Vagina (tissue), 2 donors: ENCODE data around the gene CYP4F12. TPM values are rescaled to one million over a fixed set of nuclear protein-coding genes. Genes with fewer than 3 reads are reported as not detected.

Experiments
- DNase-seq, 2 donors: peaks; one replicate each; pipeline ENCODE4 v3.0.0-alpha.2; 2017; ENCODE audit errors: extremely low spot score in 2 of 2
- H3K27ac ChIP-seq: fragments of 200-600 bp; sonication (generic); one replicate; pipeline ENCODE4 v1.5.1; 2019
- H3K27me3 ChIP-seq: fragments of 200-600 bp; sonication (generic); one replicate; pipeline ENCODE4 v1.5.1; 2019
- H3K36me3 ChIP-seq, 2 donors: fragments of 200-600 bp; sonication (generic); one replicate each; pipeline ENCODE4 v1.5.1; 2017 to 2019
- H3K4me1 ChIP-seq: fragments of 200-600 bp; sonication (generic); one replicate; pipeline ENCODE4 v1.5.1; 2019
- H3K4me3 ChIP-seq, 2 donors: fragments of 200-600 bp; sonication (generic); 1 replicate in 1 of 2; 2 replicates in 1 of 2; pipeline ENCODE4 v1.5.1; 2016 to 2019
- H3K9me3 ChIP-seq: fragments of 200-600 bp; sonication (generic); one replicate; pipeline ENCODE4 v1.5.1; 2019
- POLR2A ChIP-seq, 2 donors: fragments of 450-650 bp; IDR thresholded peaks; one replicate each; pipeline ENCODE4 v1.6.1; 2017; ENCODE audit warnings: antibody characterized with exemption in 2 of 2, mild to moderate bottlenecking in 2 of 2, moderate library complexity in 2 of 2
- POLR2AphosphoS5 ChIP-seq, 2 donors: sonication (generic); formaldehyde crosslinking; IDR thresholded peaks; one replicate each; pipeline ENCODE4 v1.9.0; 2017; ENCODE audit warnings: antibody characterized with exemption in 2 of 2, mild to moderate bottlenecking in 2 of 2, low read depth in 1 of 2; ENCODE audit not compliant: insufficient read depth in 1 of 2
- intact Hi-C: fragments of 100-400 bp; cut with DNase I; formaldehyde crosslinking; loops from one replicate; pipeline ENCODE4 v1.15.1; 2023
- total RNA-seq: library from RNA; depleted of rRNA; stranded (reverse); fragments of >200 nt; gene quantifications from one replicate; pipeline ENCODE4 v1.2.3, GENCODE V29; 2016
- TF ChIP-seq, protein P1 (sequence below), 3 experiments: fragments of 450-650 bp in 2 of 3; fragments of 200-600 bp in 1 of 3; sonication (generic) in 1 of 3; IDR thresholded peaks; one replicate each; pipeline ENCODE4 v1.5.1; 2017 to 2019; ENCODE audit warnings: antibody characterized with exemption in 3 of 3, mild to moderate bottlenecking in 2 of 3, moderate library complexity in 2 of 3

Gene CYP4F12
- total RNA-seq, 1 donor from 2014 or later, result 76.1 TPM

DNA sequence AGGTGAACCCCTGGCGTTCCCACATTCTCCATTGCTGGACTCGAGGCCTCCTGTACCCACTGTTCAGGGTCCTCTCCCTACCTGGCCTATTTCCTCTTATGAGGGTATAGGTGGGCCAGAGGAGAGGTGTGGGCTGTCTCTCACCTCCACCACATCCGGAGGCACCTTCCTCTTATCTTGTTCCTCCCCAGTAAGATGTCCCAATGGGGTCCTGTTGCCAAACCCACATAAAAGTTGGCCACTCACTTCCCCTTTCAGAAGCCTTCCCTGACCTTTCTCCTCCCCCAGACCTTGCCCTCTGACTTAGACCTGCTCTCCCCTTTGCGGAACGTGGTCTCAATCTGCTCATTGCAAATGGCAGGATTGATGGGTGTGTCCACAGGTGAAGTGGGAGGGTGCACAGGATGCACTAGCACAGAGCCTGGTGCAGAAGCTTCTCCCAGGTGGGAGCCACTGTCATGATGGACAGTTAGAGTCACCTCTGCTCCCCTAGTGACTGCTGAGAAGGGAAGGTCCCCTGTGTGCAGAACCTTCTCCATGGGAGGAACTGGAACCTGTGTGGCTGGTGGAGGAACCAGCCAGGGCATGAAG is 30.9 kb upstream of the CYP4F12 start:
- Histone ChIP-seq H3K4me3 (no peak overlapping the region), H3K4me1 (peaks cover 16% of the 10 kb centered on the region), H3K27me3 (no peaks in the 10 kb centered on the region), H3K9me3 (no peaks in the 10 kb centered on the region), H3K27ac (peak overlapping the region; percentile 37), H3K36me3 (no peaks in the 10 kb centered on the region)
- intact Hi-C loops, result no loop called here
- TF ChIP-seq POLR2AphosphoS5 (IDR thresholded peaks at IDR 0.05; ENCODE audit: insufficient read depth in 1 of 2, low read depth in 1 of 2), result no peak
- peak in 1 of 2 donors; percentile 67 for DNase-seq

DNA sequence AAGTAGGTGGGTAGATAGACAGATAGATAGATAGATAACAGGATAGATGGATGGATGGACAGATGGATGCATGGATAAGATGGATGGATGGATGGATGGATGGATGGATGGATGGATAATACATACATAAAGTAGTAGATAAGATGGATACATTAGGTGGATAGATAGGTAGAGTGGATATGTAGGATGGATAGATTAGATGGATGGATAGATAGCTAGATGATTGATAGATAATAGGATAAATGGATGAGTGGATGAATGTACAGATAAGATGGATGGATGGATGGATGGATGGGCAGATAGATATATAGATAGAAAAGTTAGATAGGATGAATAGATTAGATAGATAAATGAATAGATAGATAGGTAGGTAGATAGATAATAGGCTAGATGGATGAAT is 30.1 kb upstream of the CYP4F12 start:
- H3K4me1 ChIP-seq, result peaks cover 16% of the 10 kb centered on the region
- intact Hi-C loops, result no loop called here
- TF ChIP-seq POLR2AphosphoS5 (IDR thresholded peaks at IDR 0.05; ENCODE audit: insufficient read depth in 1 of 2, low read depth in 1 of 2), result no peak
- TF ChIP-seq POLR2A (IDR thresholded peaks at IDR 0.05), result no peak
- TF ChIP-seq, protein P1, sequence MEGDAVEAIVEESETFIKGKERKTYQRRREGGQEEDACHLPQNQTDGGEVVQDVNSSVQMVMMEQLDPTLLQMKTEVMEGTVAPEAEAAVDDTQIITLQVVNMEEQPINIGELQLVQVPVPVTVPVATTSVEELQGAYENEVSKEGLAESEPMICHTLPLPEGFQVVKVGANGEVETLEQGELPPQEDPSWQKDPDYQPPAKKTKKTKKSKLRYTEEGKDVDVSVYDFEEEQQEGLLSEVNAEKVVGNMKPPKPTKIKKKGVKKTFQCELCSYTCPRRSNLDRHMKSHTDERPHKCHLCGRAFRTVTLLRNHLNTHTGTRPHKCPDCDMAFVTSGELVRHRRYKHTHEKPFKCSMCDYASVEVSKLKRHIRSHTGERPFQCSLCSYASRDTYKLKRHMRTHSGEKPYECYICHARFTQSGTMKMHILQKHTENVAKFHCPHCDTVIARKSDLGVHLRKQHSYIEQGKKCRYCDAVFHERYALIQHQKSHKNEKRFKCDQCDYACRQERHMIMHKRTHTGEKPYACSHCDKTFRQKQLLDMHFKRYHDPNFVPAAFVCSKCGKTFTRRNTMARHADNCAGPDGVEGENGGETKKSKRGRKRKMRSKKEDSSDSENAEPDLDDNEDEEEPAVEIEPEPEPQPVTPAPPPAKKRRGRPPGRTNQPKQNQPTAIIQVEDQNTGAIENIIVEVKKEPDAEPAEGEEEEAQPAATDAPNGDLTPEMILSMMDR (IDR thresholded peaks at IDR 0.05), result no peak

DNA sequence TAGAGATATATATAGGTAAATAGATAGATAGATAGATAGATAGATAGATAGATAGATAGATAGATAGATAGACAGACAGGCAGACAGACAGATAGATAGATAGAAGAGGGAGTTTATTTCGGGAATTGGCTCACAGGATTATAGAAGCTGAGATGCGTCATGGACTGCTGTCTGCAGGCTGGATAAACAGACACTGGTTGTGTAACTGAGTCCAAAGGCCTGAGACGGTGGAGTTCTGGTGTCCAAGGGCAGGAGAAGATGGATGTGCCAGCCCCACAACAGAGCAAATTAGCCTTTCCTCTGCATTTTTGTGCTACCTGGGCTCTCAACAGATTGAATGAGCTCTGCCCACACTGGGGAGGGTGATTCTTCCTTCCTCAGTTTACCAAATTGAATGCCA is 29.5 kb upstream of the CYP4F12 start:
- no peak overlapping the region for H3K27ac ChIP-seq
- no peak overlapping the region for H3K4me3 ChIP-seq
- TF ChIP-seq, protein P1 (IDR thresholded peaks at IDR 0.05), result no peak
- no peak for TF ChIP-seq POLR2AphosphoS5 (IDR thresholded peaks at IDR 0.05; ENCODE audit: insufficient read depth in 1 of 2, low read depth in 1 of 2)
- TF ChIP-seq POLR2A (IDR thresholded peaks at IDR 0.05), result no peak
- no peak for DNase-seq
- H3K36me3 ChIP-seq, result no peaks in the 10 kb centered on the region
- H3K9me3 ChIP-seq, result no peaks in the 10 kb centered on the region
- H3K4me1 ChIP-seq, result peaks cover 16% of the 10 kb centered on the region
- intact Hi-C loops, result no loop called here
- no peaks in the 10 kb centered on the region for H3K27me3 ChIP-seq

More for the DNA sequence above, 30.1 kb upstream of the CYP4F12 start:
- Histone ChIP-seq H3K36me3 (no peaks in the 10 kb centered on the region), H3K4me3 (no peak overlapping the region), H3K27me3 (no peaks in the 10 kb centered on the region), H3K9me3 (no peaks in the 10 kb centered on the region), H3K27ac (no peak overlapping the region)
- DNase-seq, result no peak

DNA sequence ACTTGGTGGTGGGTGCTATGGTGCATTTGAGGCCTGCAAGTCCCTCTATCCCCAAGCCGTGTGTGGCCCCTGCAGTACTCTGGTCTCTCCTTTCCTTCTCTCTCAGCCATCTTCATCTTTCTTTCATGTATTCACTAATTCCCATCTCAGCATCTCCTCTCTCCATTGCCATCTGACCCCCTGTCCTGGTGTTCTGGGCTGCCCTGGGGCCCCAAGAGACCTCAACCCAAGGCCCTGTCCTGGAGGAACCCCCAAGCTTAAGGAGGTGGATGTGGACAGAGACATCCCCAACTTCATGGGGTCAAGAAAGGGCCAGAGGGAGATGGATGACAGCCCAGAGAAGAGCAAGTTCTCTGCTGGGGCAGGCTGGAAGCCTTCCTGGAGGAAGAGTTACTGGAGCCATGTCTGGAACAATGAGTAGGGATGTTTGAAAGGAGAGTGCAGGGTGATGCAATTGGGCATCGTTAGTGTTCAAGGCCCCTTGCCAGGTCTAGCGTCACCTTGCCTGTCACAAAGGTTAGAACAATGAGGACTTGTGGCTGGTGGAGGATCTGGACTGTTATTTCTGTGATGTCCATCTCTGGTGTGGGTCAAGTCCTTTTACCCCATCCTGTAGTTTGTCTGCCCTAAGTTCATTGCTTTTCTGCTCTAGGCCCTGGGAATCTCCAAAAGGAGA is 28.7 kb upstream of the CYP4F12 start:
- DNase-seq, result no peak
- Histone ChIP-seq H3K9me3 (no peaks in the 10 kb centered on the region), H3K4me1 (peaks cover 16% of the 10 kb centered on the region), H3K36me3 (no peaks in the 10 kb centered on the region), H3K4me3 (no peak overlapping the region), H3K27me3 (no peaks in the 10 kb centered on the region), H3K27ac (no peak overlapping the region)
- intact Hi-C loops, result no loop called here
- no peak for TF ChIP-seq POLR2AphosphoS5 (IDR thresholded peaks at IDR 0.05; ENCODE audit: insufficient read depth in 1 of 2, low read depth in 1 of 2)
- TF ChIP-seq, protein P1 (IDR thresholded peaks at IDR 0.05), result no peak
- no peak for TF ChIP-seq POLR2A (IDR thresholded peaks at IDR 0.05)

DNA sequence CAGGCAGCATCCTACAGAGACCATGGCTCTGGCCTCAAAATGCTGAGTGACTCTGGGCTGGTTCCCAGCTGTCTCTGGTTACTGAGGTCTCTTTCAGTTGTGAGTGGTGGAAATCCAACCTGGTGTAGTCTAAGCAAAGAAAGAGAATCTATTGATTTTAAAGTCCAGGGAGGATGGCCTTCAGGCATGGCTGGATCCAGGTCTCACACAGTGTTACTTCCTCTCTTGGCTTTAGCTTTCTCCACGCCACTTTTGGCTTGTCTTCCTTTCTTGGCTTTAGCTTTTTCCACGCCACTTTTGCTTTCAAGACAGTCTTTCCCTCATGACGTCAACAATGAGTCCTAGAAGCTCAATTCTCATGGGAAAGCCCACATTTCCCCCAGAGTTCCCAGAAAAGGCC is 28.1 kb upstream of the CYP4F12 start:
- Histone ChIP-seq H3K36me3 (no peaks in the 10 kb centered on the region), H3K9me3 (no peaks in the 10 kb centered on the region), H3K4me1 (peaks cover 15% of the 10 kb centered on the region), H3K27ac (no peak overlapping the region), H3K27me3 (no peaks in the 10 kb centered on the region), H3K4me3 (no peak overlapping the region)
- DNase-seq, result no peak
- TF ChIP-seq, protein P1 (IDR thresholded peaks at IDR 0.05), result no peak
- TF ChIP-seq POLR2A (IDR thresholded peaks at IDR 0.05) (no peak), POLR2AphosphoS5 (IDR thresholded peaks at IDR 0.05; ENCODE audit: insufficient read depth in 1 of 2, low read depth in 1 of 2) (no peak)
- intact Hi-C loops, result no loop called here
